BE2C (cell line): ENCODE measurements around the gene FRRS1L.

ENCODE experiments used
- DNase-seq: peaks from one replicate; pipeline ENCODE4 v3.0.0-alpha.2; 2020
- H3K27me3 ChIP-seq: fragments of 250-450 bp; sonication (Bioruptor Pico); 2 replicates; pipeline ENCODE4 v1.5.1; 2020; ENCODE audit warnings: mild to moderate bottlenecking
- H3K36me3 ChIP-seq: fragments of 250-450 bp; sonication (Bioruptor Pico); 2 replicates; pipeline ENCODE4 v1.5.1; 2020; ENCODE audit warnings: mild to moderate bottlenecking
- H3K4me1 ChIP-seq: fragments of 250-450 bp; sonication (Bioruptor Pico); 2 replicates; pipeline ENCODE4 v1.5.1; 2020
- H3K4me3 ChIP-seq: 2 replicates; pipeline ENCODE4 v1.5.1; 2011; ENCODE audit warnings: low read depth, low read length
- H3K9me3 ChIP-seq: fragments of 250-450 bp; sonication (Bioruptor Pico); 2 replicates; pipeline ENCODE4 v1.5.1; 2020
- TF ChIP-seq, protein P1 (sequence below): IDR thresholded peaks from 2 replicates; pipeline ENCODE4 v1.5.1; 2012; ENCODE audit warnings: mild to moderate bottlenecking, low read depth, low read length

The FRRS1L gene

DNA sequence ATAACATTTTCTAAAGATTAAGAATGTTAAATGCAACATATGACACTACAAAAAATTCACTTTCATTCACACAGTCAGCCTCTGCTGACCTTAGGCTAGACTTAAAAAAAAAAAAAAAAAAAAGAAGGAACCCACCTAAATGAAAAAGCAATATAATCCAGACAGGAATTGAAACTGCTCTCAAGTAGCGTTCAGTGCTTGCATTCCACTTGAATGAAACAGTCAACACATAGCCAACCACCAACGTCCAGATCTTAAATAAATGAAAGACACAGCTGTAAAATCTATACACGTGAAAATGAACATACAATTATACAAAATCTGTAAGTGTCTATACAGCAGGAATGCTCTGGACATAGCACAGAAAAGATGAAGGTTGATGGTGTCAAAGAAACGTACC lies 58.7 kb downstream of the FRRS1L start:
- peaks cover 3% of the 10 kb centered on the region; the same call in 1 of the 2 replicates for H3K4me1 ChIP-seq
- H3K9me3 ChIP-seq: no peaks in the 10 kb centered on the region; the same call in 1 of the 2 replicates
- no peaks in the 10 kb centered on the region for H3K27me3 ChIP-seq
- peaks cover 23% of the 10 kb centered on the region for H3K36me3 ChIP-seq
- no peak for DNase-seq
- TF ChIP-seq, protein P1, sequence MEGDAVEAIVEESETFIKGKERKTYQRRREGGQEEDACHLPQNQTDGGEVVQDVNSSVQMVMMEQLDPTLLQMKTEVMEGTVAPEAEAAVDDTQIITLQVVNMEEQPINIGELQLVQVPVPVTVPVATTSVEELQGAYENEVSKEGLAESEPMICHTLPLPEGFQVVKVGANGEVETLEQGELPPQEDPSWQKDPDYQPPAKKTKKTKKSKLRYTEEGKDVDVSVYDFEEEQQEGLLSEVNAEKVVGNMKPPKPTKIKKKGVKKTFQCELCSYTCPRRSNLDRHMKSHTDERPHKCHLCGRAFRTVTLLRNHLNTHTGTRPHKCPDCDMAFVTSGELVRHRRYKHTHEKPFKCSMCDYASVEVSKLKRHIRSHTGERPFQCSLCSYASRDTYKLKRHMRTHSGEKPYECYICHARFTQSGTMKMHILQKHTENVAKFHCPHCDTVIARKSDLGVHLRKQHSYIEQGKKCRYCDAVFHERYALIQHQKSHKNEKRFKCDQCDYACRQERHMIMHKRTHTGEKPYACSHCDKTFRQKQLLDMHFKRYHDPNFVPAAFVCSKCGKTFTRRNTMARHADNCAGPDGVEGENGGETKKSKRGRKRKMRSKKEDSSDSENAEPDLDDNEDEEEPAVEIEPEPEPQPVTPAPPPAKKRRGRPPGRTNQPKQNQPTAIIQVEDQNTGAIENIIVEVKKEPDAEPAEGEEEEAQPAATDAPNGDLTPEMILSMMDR: no peak
- H3K4me3 ChIP-seq: no peak overlapping the region

DNA sequence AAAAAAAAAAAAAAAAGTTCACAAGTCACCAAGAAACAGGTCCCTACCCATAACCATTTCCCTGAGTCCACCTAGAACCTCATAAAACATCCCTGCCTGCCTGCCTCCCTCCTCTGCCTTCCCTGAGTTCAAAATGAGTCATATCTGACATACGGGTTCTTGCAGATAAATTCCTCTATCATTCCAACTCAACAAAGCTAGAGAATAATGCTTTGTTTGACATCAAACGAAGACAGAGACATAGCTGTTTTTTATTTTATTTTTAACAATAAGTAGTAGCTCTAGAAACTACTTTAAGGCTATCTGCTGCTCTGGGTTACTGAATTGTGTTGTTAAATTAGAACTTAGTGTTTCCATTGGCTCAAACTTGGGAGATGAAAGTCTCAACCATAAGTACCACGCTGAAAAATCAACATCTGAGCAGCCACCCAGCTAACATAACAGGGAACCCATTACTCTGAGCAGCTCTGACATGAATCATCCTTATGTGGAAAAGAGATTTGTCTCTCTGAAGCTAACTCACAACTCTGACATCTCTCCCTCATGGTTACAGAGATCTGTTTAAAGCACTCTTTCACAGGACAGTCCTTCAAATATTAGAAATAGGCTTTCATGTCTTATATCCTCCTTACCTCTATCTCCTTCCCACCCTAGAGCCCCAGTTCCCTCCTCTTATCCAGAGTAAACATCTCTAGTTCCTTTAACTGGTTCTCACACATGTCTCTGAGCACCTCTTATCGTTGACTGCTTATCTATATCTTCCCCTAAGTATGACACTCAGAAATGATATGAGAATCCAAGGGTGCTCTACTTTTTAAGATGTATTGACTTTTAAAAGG lies 59.4 kb downstream of the FRRS1L start:
- Histone ChIP-seq H3K4me1 (peaks cover 3% of the 10 kb centered on the region; the same call in 1 of the 2 replicates), H3K36me3 (peaks cover 30% of the 10 kb centered on the region), H3K27me3 (no peaks in the 10 kb centered on the region), H3K9me3 (no peaks in the 10 kb centered on the region; the same call in 1 of the 2 replicates), H3K4me3 (no peak overlapping the region)
- no peak for DNase-seq
- TF ChIP-seq, protein P1: no peak

DNA sequence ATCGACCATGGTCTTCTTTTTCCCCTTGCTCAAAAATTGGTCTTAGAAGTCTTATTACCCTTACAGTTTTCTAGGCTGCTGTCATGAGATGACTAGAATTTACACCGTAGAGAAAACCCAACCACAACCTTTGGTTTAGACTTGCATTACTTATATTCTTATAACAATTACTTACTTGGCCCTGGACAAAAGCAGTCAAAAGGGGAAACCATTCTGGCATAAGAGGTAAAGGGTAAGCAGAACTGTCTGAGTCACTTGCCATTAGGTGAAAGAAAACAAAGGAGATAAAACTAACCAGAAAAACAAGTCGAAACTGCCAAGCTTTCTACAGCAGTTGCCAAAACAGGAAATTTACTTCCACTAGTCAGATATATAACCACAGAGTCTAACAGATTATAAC lies 65.2 kb downstream of the FRRS1L start:
- no peak for DNase-seq
- H3K36me3 ChIP-seq: peaks cover 31% of the 10 kb centered on the region
- no peaks in the 10 kb centered on the region for H3K27me3 ChIP-seq
- H3K4me3 ChIP-seq: no peak overlapping the region
- no peaks in the 10 kb centered on the region for H3K4me1 ChIP-seq
- TF ChIP-seq, protein P1: no peak
- no peaks in the 10 kb centered on the region for H3K9me3 ChIP-seq

DNA sequence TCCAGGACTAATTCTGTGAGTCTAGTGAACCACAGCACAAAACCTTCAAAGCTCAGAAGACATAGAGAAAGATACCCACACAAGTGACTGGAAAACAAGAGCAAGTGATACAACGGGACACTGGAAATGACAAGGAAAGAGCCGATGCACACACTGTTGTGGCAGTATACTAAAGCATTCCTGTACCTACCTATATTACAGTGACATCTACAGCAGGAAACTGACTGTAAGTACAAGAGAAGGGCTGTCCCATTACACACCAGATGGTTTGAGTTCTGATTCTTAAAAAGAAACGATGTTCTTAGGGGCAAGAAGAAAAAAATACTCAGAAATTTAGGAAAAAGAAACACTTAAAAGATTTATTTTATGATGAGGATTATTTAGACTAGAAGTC lies 65.8 kb downstream of the FRRS1L start:
- Histone ChIP-seq H3K27me3 (no peaks in the 10 kb centered on the region), H3K36me3 (peaks cover 26% of the 10 kb centered on the region), H3K9me3 (no peaks in the 10 kb centered on the region), H3K4me1 (no peaks in the 10 kb centered on the region), H3K4me3 (no peak overlapping the region)
- TF ChIP-seq, protein P1: no peak
- no peak for DNase-seq

DNA sequence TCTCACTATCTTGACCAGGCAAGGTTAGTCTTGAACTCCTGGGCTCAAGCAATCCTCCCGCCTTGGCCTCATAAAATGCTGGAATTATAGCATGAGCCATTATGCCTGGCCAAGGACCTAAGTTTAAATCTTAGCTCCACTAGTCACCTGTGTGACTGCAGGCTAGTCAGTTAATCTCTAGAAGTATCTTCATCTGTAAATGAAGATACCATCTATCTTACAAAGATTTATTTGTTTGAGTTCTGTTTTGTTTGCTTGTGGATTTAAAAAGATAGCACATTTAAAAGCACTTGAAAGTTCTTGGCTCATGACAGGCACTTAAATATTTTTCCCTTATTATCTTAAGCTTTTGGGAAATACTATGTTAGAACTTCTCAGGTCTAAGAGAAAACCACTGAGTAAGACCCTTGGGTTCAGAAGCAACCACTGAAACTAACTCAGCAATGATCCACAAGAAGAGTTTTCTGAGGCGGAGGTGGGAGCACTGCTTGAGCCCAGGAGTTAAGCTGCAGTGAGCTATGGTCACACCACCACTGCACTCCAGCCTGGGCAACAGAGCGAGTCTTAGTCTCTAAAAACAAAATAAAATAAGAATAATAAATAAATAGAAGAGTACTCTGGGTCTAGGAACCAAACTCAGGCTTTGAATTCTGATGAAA lies 66.4 kb downstream of the FRRS1L start:
- Histone ChIP-seq H3K9me3 (no peaks in the 10 kb centered on the region), H3K27me3 (no peaks in the 10 kb centered on the region), H3K4me3 (no peak overlapping the region), H3K36me3 (peaks cover 26% of the 10 kb centered on the region), H3K4me1 (no peaks in the 10 kb centered on the region)
- TF ChIP-seq, protein P1: no peak
- no peak for DNase-seq

DNA sequence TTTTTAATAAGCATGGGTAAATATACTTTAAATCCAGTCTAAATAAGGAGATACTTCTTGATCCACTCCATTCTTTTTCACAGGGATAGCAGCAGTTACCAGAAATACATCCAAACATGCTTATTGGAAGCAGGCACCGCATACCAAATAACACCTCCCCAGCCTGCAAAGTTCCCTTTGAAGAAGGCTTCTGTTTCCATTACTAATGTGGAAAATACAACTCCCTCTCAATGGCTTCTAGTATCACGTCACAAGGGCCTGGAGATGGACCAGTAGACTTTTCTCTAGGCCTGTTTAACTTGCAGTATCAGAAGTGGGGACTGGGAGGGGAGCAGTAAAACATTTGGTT lies 68.1 kb downstream of the FRRS1L start:
- Histone ChIP-seq H3K9me3 (no peaks in the 10 kb centered on the region), H3K4me3 (no peak overlapping the region), H3K27me3 (no peaks in the 10 kb centered on the region), H3K36me3 (peaks cover 21% of the 10 kb centered on the region), H3K4me1 (no peaks in the 10 kb centered on the region)
- no peak for DNase-seq
- TF ChIP-seq, protein P1: no peak
